HepG2 (cell line): ENCODE data around the gene HDAC10. TPM values are rescaled to one million over a fixed set of nuclear protein-coding genes. Genes with fewer than 3 reads are reported as not detected.

ENCODE experiments used
- ARNTL ChIP-seq: sonication (generic); formaldehyde crosslinking; IDR thresholded peaks from 2 replicates; pipeline ENCODE4 v1.4.0; 2020; ENCODE audit warnings: mild to moderate bottlenecking, missing genetic modification reagents
- HIC2 ChIP-seq: sonication (generic); formaldehyde crosslinking; IDR thresholded peaks from 2 replicates; pipeline ENCODE4 v1.9.0; 2022; ENCODE audit warnings: low read depth, missing genetic modification reagents
- KLF15 ChIP-seq: sonication (generic); formaldehyde crosslinking; IDR thresholded peaks from 2 replicates; pipeline ENCODE4 v1.8.1; 2023; ENCODE audit warnings: borderline replicate concordance, mild to moderate bottlenecking, inconsistent platforms, missing genetic modification reagents, mixed read lengths
- MXI1 ChIP-seq: IDR thresholded peaks from 3 replicates; pipeline ENCODE4 v1.6.1; 2012; ENCODE audit warnings: low read depth, low read length, inconsistent platforms, borderline replicate concordance
- MYNN ChIP-seq: sonication (generic); formaldehyde crosslinking; IDR thresholded peaks from 2 replicates; pipeline ENCODE4 v1.4.0; 2020; ENCODE audit warnings: mild to moderate bottlenecking, low read depth, missing genetic modification reagents
- NBN ChIP-seq: fragments of 450-650 bp; conservative IDR thresholded peaks from 2 replicates; pipeline ENCODE4 v1.6.1; 2017
- NFKB2 ChIP-seq: sonication (generic); formaldehyde crosslinking; IDR thresholded peaks from 2 replicates; pipeline ENCODE4 v1.4.0; 2020; ENCODE audit warnings: missing genetic modification reagents, borderline replicate concordance
- PRDM10 ChIP-seq: sonication (generic); formaldehyde crosslinking; IDR thresholded peaks from 2 replicates; pipeline ENCODE4 v1.4.0; 2020; ENCODE audit warnings: low read depth, missing genetic modification reagents
- TRIM24 ChIP-seq: sonication (generic); formaldehyde crosslinking; IDR thresholded peaks from 2 replicates; pipeline ENCODE4 v1.8.0; 2022; ENCODE audit warnings: mild to moderate bottlenecking, missing genetic modification reagents
- ZBTB33 ChIP-seq: sonication (generic); formaldehyde crosslinking; IDR thresholded peaks from 2 replicates; pipeline ENCODE4 v1.4.0; 2020; ENCODE audit warnings: missing genetic modification reagents
- ZNF18 ChIP-seq: sonication (generic); formaldehyde crosslinking; IDR thresholded peaks from 2 replicates; pipeline ENCODE4 v1.8.0; 2022; ENCODE audit warnings: mild to moderate bottlenecking, missing genetic modification reagents; ENCODE audit not compliant: insufficient replicate concordance
- ZNF691 ChIP-seq: sonication (generic); formaldehyde crosslinking; IDR thresholded peaks from 2 replicates; pipeline ENCODE4 v1.4.0; 2020; ENCODE audit warnings: missing genetic modification reagents, low read depth, mild to moderate bottlenecking, borderline replicate concordance
- ZNF747 ChIP-seq: sonication (generic); formaldehyde crosslinking; IDR thresholded peaks from 2 replicates; pipeline ENCODE4 v1.8.1; 2023; ENCODE audit warnings: missing genetic modification reagents, mild to moderate bottlenecking, borderline replicate concordance
- ZNF800 ChIP-seq: sonication (generic); formaldehyde crosslinking; IDR thresholded peaks from 2 replicates; pipeline ENCODE4 v1.4.0; 2020; ENCODE audit warnings: missing genetic modification reagents
- polyA plus RNA-seq, 8 experiments: library from polyadenylated mRNA; depleted of rRNA in 3 of 8; stranded (reverse) in 7 of 8; unstranded in 1 of 8; fragments of >200 nt; fragmentation: Illumina TruSeq in 4 of 8; extraction: Trizol in 4 of 8; gene quantifications; 2 replicates each; pipeline versions ENCODE4 v1.2.1 to v1.2.3, GENCODE V29; 2011 to 2016; ENCODE audit warnings: low read depth in 4 of 8, missing spikeins in 1 of 8, mixed read lengths in 1 of 8; ENCODE audit not compliant: insufficient read depth in 1 of 8
- total RNA-seq, 5 experiments: library from RNA; depleted of rRNA; stranded (reverse); fragments of >200 nt; fragmentation: Illumina TruSeq; extraction: Trizol; gene quantifications; 2 replicates each; pipeline ENCODE4 v1.2.3, GENCODE V29; 2016; ENCODE audit warnings: low read depth in 1 of 5

Gene HDAC10
- total and polyA plus RNA-seq, 2 of the 13 experiments (the other 11 are each of a cell fraction or from before 2014, with no cell fraction given): 13.9 to 14.9 TPM

GRCh38 chr22:50252082-50253045 lies 1.3 kb upstream of the HDAC10 start (continued):
- TF ChIP-seq ZBTB33 (CRISPR knock-in tag) (peak; percentile 99), ZNF800 (CRISPR knock-in tag) (0 out of 2 replicates have a peak, but pooled peaks have one; percentile 40), NBN (no peak), PRDM10 (CRISPR knock-in tag) (0 out of 2 replicates have a peak, but pooled peaks have one; percentile 54), KLF15 (CRISPR knock-in tag) (0 out of 2 replicates have a peak, but pooled peaks have one; percentile 43), TRIM24 (CRISPR knock-in tag) (no peak), HIC2 (CRISPR knock-in tag) (peak; percentile 64), ARNTL (0 out of 2 replicates have a peak, but pooled peaks have one; percentile 12), ZNF691 (CRISPR knock-in tag) (peak; percentile 61; the same call in 1 of the 2 replicates), MYNN (CRISPR knock-in tag) (no peak), ZNF18 (no peak), MXI1 (peak; percentile 44; the same call in 1 of the 3 replicates), ZNF747 (no peak), NFKB2 (CRISPR knock-in tag) (peak; percentile 26; the same call in 1 of the 2 replicates)
